ENCODE data around the gene GHR.

Gene GHR

GRCh38 chr5:42516282-42517042 is 93.2 kb downstream of the GHR start:
- no peaks in the 10 kb centered on the region for H3K27me3 ChIP-seq (ENCODE audit: insufficient read depth, low read length)
- no peaks in the 10 kb centered on the region for H3F3A ChIP-seq (ENCODE audit: insufficient read depth, low read length)
- H3K36me3 ChIP-seq (ENCODE audit: insufficient read depth, low read length): no peaks in the 10 kb centered on the region
- no peak overlapping the region for H2AFZ ChIP-seq (ENCODE audit: low read length)
- no peaks in the 10 kb centered on the region for H3K79me2 ChIP-seq (ENCODE audit: insufficient read depth, low read length)
- H3K4me3 ChIP-seq (ENCODE audit: low read depth, low read length, poor library complexity, severe bottlenecking): no peak overlapping the region
- no peaks in the 10 kb centered on the region for H3K9me2 ChIP-seq (ENCODE audit: low read depth, low read length)
- no peaks in the 10 kb centered on the region for H4K20me1 ChIP-seq (ENCODE audit: insufficient read depth, low read length)
- no peak overlapping the region for H3K27ac ChIP-seq (ENCODE audit: low read depth, low read length, poor library complexity, severe bottlenecking)
- H3K9ac ChIP-seq (ENCODE audit: low read length): no peak overlapping the region
- no peaks in the 10 kb centered on the region for H3K9me3 ChIP-seq (ENCODE audit: low read length)
- TF ChIP-seq, protein P1, sequence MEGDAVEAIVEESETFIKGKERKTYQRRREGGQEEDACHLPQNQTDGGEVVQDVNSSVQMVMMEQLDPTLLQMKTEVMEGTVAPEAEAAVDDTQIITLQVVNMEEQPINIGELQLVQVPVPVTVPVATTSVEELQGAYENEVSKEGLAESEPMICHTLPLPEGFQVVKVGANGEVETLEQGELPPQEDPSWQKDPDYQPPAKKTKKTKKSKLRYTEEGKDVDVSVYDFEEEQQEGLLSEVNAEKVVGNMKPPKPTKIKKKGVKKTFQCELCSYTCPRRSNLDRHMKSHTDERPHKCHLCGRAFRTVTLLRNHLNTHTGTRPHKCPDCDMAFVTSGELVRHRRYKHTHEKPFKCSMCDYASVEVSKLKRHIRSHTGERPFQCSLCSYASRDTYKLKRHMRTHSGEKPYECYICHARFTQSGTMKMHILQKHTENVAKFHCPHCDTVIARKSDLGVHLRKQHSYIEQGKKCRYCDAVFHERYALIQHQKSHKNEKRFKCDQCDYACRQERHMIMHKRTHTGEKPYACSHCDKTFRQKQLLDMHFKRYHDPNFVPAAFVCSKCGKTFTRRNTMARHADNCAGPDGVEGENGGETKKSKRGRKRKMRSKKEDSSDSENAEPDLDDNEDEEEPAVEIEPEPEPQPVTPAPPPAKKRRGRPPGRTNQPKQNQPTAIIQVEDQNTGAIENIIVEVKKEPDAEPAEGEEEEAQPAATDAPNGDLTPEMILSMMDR (IDR thresholded peaks at IDR 0.05; ENCODE audit: low read length): no peak
- TF ChIP-seq EZH2 (IDR thresholded peaks at IDR 0.05; ENCODE audit: borderline replicate concordance, low read length): no peak
- H3K4me2 ChIP-seq (ENCODE audit: low read length): no peak overlapping the region
- no peaks in the 10 kb centered on the region for H3K4me1 ChIP-seq (ENCODE audit: insufficient read depth, low read length, severe bottlenecking)

- H3K36me3 ChIP-seq (ENCODE audit: insufficient read depth, low read length): no peaks in the 10 kb centered on the region
- H2AFZ ChIP-seq (ENCODE audit: low read length): no peak overlapping the region
- H3K27me3 ChIP-seq (ENCODE audit: insufficient read depth, low read length): no peaks in the 10 kb centered on the region
- H3K4me2 ChIP-seq (ENCODE audit: low read length): no peak overlapping the region
- no peaks in the 10 kb centered on the region for H3K9me3 ChIP-seq (ENCODE audit: low read length)
- no peaks in the 10 kb centered on the region for H4K20me1 ChIP-seq (ENCODE audit: insufficient read depth, low read length)
- H3K4me3 ChIP-seq (ENCODE audit: low read depth, low read length, poor library complexity, severe bottlenecking): no peak overlapping the region
- TF ChIP-seq EZH2 (IDR thresholded peaks at IDR 0.05; ENCODE audit: borderline replicate concordance, low read length): no peak
- TF ChIP-seq, protein P1 (IDR thresholded peaks at IDR 0.05; ENCODE audit: low read length): no peak
- no peak overlapping the region for H3K9ac ChIP-seq (ENCODE audit: low read length)
- H3K79me2 ChIP-seq (ENCODE audit: insufficient read depth, low read length): no peaks in the 10 kb centered on the region
- H3K27ac ChIP-seq (ENCODE audit: low read depth, low read length, poor library complexity, severe bottlenecking): no peak overlapping the region
- H3K9me2 ChIP-seq (ENCODE audit: low read depth, low read length): no peaks in the 10 kb centered on the region
- no peaks in the 10 kb centered on the region for H3F3A ChIP-seq (ENCODE audit: insufficient read depth, low read length)
- no peaks in the 10 kb centered on the region for H3K4me1 ChIP-seq (ENCODE audit: insufficient read depth, low read length, severe bottlenecking)
These were observed 93.9 kb downstream of the GHR start for GRCh38 chr5:42517164-42517563.

DNA sequence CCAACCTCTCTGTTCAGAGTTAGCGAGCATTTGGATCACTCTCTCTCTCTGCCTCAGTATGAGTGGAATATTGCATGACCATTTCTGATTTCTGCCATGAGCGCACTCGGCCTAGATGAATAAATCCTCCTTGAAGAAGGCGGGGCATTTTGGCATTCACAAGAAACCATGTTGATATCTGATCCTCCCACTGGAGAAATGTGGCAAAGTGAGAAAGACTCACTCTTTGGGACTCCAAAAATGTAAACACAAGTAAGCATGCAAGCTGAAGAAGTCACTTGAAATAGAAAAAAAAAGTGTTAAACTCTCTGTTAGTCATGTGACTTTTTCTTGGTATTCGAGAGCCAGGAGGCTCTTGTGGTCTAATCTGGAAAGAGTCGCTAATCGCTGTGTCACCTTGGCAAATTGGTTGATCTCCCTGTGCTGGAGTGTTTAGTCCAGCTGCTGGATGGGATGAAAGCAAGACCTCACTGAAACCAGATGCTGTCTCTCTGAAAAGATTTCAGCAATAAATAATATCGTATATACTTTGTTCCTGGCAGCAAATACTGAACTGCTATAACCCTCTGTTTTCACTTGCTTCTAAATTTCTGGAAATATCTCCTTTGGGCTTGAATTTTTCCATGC is 95.5 kb downstream of the GHR start:
- no peak overlapping the region for H3K4me2 ChIP-seq (ENCODE audit: low read length)
- TF ChIP-seq, protein P1 (IDR thresholded peaks at IDR 0.05; ENCODE audit: low read length): no peak
- TF ChIP-seq EZH2 (IDR thresholded peaks at IDR 0.05; ENCODE audit: borderline replicate concordance, low read length): no peak

More for the DNA sequence above, 95.5 kb downstream of the GHR start:
- Histone ChIP-seq H3K9me3 (ENCODE audit: low read length) (no peaks in the 10 kb centered on the region), H3K9me2 (ENCODE audit: low read depth, low read length) (no peaks in the 10 kb centered on the region), H3K36me3 (ENCODE audit: insufficient read depth, low read length) (no peaks in the 10 kb centered on the region), H2AFZ (ENCODE audit: low read length) (no peak overlapping the region), H3F3A (ENCODE audit: insufficient read depth, low read length) (no peaks in the 10 kb centered on the region), H4K20me1 (ENCODE audit: insufficient read depth, low read length) (no peaks in the 10 kb centered on the region), H3K79me2 (ENCODE audit: insufficient read depth, low read length) (no peaks in the 10 kb centered on the region), H3K27me3 (ENCODE audit: insufficient read depth, low read length) (no peaks in the 10 kb centered on the region), H3K4me1 (ENCODE audit: insufficient read depth, low read length, severe bottlenecking) (no peaks in the 10 kb centered on the region), H3K27ac (ENCODE audit: low read depth, low read length, poor library complexity, severe bottlenecking) (no peak overlapping the region), H3K4me3 (ENCODE audit: low read depth, low read length, poor library complexity, severe bottlenecking) (no peak overlapping the region), H3K9ac (ENCODE audit: low read length) (no peak overlapping the region)
